HG03135 (cell line): ENCODE measurements around the gene TSHR.

Source experiments
- ATAC-seq: cut with Tn5 transposase; IDR thresholded peaks from one replicate; pipeline ENCODE4 v1.9.1; 2021; ENCODE audit warnings: mild to moderate bottlenecking, moderate library complexity; ENCODE audit not compliant: unreplicated experiment

TSHR gene

DNA sequence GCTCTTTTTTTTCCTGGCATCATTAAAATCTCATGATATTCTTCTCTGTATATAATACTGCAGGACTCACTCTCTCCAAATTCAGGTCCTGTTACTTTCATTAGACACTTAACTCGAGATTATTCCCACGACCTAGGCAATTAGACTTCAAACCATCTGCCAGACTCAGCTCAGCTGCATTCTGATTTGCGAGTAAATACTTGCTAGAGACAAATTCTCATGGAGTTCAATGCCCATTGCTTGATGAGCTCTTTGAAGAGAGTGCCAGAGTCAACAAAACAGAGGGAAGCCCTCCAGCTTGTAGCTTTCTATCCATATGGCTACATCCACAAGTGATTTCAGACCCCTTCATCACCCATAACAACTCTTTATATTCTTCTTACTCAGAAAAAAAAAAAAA, 177.0 kb downstream of the TSHR start:
- ATAC-seq = no peak

DNA sequence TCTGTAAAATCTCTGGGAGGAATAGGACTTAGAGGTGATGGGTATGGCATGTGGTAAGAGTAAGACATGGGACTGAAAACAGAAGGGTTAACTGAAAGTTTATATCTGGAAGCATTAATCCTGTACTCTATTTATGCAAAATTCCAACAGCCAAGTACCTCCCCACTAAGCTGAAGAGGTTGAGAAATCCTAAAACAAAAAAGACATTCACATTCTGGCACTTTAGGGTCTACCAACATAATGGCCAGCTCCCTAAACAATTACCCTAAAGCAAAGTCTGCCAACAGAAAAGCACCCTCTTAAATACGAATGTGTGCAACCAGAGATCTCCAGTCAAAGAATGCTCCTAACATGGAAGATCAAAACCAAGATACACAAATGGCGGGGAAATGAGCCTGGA, 178.0 kb downstream of the TSHR start:
- ATAC-seq = no peak

DNA sequence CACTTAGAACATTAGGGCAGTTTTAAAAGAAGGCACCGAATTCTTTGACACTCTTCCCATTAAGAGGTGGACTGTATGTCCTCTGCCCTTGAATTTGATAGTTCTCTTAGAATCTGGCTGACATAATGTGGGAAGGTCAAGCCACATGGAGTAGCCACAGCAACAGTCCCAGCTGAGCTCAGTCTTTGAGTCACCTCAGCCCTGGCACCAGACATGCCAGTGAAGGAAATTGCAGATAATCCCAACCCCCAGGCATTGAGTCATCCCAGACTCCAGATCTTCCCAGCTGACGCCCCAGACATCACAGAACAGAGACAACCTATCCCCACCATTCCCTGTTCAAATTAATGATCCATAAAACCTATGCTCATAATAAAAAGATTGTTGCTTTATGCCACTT, 181.9 kb downstream of the TSHR start:
- no peak for ATAC-seq

GRCh38 chr14:81138429-81138828, 183.0 kb downstream of the TSHR start:
- no peak for ATAC-seq

DNA sequence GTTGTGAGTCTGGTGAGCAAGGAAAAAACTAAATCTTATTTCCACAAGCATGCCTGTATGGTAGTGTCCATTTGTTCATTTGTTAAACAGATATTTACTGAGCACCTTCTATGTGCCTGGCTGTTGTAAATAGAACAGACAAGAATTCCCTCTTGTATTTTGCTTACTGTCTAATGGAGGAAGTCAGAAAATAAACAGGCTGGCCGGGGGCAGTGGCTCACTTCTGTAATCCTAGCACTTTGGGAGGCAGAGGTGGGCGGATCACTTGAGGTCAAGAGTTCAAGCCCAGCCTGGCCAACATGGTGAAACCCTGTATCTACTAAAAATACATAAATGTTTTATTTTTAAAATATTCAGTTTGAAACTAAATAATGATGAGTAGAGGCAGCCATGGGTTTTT, 186.0 kb downstream of the TSHR start:
- ATAC-seq = no peak

DNA sequence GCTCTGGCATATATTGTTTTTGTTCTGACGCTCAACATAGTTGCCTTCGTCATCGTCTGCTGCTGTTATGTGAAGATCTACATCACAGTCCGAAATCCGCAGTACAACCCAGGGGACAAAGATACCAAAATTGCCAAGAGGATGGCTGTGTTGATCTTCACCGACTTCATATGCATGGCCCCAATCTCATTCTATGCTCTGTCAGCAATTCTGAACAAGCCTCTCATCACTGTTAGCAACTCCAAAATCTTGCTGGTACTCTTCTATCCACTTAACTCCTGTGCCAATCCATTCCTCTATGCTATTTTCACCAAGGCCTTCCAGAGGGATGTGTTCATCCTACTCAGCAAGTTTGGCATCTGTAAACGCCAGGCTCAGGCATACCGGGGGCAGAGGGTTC, 188.4 kb downstream of the TSHR start:
- no peak for ATAC-seq

DNA sequence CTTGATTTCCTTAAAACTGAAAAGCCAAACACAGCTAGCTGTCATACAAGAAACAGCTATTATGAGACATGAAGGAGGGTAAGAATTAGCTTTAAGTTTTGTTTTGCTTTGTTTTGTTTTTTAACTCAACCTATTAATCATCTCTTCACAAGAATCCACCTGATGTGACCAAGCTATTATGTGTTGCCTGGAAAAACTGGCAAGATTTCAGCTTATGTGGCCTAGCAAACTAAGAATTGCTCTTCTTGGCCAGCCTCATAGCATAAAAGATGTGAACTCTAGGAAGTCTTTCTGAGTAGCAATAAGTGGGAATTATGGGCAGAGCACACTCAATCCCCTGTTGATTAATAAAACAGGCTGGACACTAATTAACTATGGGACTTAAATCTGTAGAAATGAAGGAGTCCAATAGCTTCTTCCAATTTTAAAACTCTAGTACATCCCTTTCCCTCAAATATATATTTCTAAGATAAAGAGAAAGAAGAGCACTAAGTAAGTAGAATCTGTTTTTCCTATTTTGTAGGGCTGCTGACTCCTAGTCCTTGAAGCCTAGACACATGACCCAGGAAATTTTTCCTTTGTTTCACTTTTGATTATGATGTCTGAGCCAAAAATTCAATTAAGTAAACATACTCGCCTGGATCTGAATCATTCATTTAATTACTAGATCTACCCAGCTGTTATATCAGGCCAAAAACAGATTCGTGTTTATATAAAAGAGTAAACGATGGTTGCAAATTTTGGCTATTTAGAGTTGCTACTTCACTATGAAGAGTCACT, 189.6 kb downstream of the TSHR start:
- no peak for ATAC-seq

DNA sequence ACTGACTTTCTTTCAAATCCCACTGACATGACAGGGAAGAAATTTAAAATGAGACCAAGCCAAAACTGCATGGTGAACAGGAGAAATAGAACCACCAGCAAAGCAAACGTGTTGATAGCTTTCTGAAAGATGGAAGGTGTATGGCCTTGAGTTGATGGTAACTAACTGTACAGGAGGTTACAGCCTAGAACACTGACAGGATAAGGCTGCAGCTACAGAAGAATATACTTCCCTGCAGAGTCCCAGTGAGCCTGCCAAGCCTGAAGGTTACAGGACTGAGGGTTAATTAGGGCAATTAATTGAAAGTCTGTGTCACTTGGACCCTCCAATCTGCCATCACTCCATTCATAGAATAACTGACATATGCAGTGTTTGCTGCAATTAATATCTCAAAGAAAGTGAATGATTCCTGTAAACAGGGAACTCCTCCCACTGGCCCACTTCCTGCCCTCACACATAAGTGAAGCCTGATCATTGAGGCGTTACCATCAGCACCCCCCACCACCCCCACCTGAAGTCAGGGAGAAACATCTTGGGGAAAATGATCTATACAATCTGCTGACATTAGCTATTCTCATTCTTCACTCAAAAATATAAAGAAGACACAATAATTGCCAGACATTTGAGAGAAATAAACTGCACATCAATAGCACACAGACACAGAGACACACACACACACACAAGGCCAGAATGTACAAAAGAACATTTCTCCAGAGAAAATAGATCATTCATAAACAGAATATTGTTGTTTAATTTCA, 191.9 kb downstream of the TSHR start:
- ATAC-seq = no peak

DNA sequence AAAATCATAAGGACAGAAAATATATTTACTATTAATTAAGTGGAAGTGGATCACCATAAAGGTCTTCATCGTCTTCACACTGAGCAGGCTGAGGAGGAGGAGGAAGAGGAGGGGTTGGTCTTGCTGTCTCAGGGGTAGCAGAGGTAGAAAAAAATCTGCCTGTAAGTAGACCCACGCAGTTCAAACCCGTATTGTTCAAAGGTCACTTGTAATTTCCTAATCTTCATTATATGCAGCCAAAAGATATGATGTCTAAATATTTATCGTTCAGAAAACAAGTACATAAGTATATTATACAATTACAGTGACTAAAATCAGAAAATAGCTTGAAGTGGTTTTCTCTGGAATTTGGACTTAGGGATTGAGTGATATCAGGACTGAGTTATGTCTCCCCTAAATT, 193.2 kb downstream of the TSHR start:
- no peak for ATAC-seq

GRCh38 chr14:81153187-81153586, 197.8 kb downstream of the TSHR start:
- ATAC-seq = no peak

- ATAC-seq = no peak
Observed at GRCh38 chr14:81157431-81157830, 202.0 kb downstream of the TSHR start.

- no peak for ATAC-seq
Observed at GRCh38 chr14:81161088-81161487, 205.7 kb downstream of the TSHR start.

DNA sequence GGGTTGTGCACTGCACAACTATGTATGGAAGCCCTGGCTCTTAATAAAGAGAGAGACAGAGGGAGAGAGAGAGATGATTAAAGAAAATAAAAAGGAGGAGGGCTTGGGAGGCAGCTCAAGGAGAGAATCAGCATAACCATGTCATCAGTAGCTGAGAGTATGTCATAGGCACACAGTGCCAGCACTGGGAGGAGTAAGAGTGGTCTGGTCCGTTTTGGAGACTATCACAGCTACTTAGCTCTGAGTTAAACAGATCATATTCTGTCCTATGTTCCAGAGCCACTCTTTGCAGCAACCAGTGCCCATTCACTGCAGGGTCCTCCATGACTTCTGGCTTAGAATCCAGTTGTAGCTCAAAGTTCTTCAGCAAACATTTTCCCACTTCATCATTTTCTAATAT, 206.3 kb downstream of the TSHR start:
- no peak for ATAC-seq

- no peak for ATAC-seq
Observed at GRCh38 chr14:81162941-81163340, 207.5 kb downstream of the TSHR start.

DNA sequence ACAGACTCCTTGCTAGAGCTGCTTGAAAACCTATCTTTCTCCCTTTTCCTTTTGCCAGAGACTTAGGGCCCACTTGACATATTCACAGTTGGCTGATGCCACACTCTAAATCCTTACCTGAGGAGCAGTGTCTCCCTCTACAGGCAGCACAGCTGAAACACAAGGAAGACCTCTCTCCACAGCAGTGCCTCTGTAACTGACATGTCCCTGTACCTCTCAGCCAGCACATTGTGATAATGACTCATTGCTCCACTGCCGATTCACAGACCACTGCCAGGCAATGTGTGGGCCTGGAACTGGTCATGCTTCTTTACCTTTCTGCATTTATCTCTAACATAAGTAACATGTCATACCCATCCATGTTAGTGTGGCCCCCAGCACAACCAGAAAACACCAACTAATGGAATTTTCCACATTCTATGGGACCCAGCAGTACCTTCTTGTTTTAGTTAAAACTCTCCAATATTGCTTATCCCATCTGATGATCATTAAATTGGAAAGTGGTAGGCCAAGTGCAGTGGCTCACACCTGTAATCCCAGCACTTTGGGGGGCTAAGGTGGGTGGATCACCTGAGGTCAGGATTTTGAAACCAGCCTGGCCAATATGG, 208.8 kb downstream of the TSHR start:
- peak; percentile 86 for ATAC-seq

- ATAC-seq = no peak
Observed at GRCh38 chr14:81165188-81165587, 209.8 kb downstream of the TSHR start.

DNA sequence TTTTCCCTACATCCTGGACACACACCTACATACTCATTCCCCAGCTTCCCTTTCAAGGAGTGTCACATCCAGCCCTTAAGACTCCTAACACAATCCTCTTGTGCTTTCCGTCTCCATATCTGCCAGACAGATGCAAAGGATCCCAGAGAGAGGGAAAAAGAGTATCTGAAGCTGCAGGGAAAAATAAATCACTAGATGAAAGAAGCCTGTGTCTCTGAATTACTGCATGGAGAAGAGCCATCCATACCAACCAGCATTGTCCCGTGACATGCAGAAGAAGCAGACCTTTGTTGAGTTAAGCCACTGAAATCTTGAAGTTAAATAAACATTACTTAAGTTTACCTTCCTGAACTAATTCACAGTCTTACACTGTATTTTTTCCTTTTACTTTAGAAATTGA, 210.7 kb downstream of the TSHR start:
- ATAC-seq = no peak

- no peak for ATAC-seq
Observed at GRCh38 chr14:81169267-81169666, 213.8 kb downstream of the TSHR start.

- ATAC-seq = peak; percentile 20
Observed at GRCh38 chr14:81169711-81170103, 214.3 kb downstream of the TSHR start.

DNA sequence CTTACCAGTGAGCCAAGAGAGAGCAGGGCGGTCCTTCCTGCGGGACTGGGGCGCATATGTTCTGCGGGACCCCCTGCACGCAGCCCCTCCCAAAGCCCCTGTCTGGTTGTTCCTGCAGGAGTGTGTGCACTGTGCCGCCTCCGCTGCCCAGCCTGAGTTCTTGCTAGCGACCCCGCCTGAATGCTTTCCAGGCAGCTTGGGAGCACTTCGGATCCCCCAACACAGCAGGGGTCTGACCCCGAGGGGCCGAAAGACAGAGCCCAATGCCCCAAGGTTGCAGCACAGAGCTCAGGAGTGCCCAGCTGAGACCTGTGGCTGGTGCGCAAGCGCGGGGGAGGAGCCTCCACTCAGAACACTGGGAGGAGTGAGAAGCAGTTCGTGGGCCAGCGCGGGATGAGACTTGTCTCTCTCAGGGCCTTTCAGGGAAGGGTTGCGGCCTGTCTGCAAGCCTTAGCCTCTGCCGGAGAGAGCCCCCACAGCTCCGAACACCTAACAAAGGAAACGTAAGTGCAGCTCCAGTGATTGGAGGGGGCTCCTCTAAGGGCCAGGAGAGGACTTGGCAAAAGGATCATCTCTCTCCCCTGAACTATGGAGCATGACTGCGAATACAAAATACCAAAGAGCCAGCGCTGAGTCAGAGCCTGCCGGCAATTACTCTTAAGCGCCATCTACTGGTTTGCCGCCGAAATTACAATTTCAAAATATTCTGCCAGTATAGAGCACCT, 214.8 kb downstream of the TSHR start:
- peak; percentile 95 for ATAC-seq

- no peak for ATAC-seq
Observed at GRCh38 chr14:81170829-81171195, 215.4 kb downstream of the TSHR start.
